SH-SY5Y (cell line): ENCODE measurements around the gene KCNK2.

Experiments used
- GATA2 ChIP-seq: IDR thresholded peaks from 2 replicates; pipeline ENCODE4 v1.6.1; 2011; ENCODE audit warnings: mild to moderate bottlenecking, low read depth, low read length
- GATA3 ChIP-seq: IDR thresholded peaks from 2 replicates; pipeline ENCODE4 v1.6.1; 2011; ENCODE audit warnings: low read depth, mild to moderate bottlenecking, low read length, moderate library complexity

The KCNK2 gene, protein sequence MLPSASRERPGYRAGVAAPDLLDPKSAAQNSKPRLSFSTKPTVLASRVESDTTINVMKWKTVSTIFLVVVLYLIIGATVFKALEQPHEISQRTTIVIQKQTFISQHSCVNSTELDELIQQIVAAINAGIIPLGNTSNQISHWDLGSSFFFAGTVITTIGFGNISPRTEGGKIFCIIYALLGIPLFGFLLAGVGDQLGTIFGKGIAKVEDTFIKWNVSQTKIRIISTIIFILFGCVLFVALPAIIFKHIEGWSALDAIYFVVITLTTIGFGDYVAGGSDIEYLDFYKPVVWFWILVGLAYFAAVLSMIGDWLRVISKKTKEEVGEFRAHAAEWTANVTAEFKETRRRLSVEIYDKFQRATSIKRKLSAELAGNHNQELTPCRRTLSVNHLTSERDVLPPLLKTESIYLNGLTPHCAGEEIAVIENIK

GRCh38 chr1:215082532-215083382 lies at the start of gene KCNK2:
Gene KCNK2 (plus strand): TSS chr1:215082737. CDS start chr1:215083386, 649 bp downstream.
- TF ChIP-seq GATA2 (no peak), GATA3 (no peak)

- TF ChIP-seq GATA3: no peak
- TF ChIP-seq GATA2: no peak
These were observed 49.5 kb upstream of the KCNK2 start for GRCh38 chr1:215032911-215033526.

GRCh38 chr1:215040190-215040589 lies 42.3 kb upstream of the KCNK2 start:
- TF ChIP-seq GATA3: no peak
- TF ChIP-seq GATA2: no peak

GRCh38 chr1:215043401-215043800 lies 39.1 kb upstream of the KCNK2 start:
- TF ChIP-seq GATA2 (no peak), GATA3 (no peak)

DNA sequence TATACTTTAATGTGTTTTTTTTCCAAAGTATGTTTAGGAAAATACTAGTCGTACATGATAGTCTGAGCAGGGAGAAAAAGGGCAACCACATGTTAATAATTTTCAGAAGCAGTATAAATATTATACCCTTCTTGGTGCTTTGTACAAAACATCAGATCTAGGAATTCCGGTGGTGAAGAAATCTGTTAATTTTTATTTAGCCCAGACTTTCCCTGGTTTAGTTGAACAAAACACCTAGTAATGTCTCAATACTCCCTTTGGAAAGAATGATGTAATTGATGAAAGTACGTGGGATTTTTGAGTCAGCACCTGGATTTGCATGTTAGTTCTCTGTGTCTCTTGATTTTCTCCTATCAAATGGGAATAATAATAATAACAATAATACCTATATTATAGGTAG lies 38.4 kb upstream of the KCNK2 start:
- TF ChIP-seq GATA2 (no peak), GATA3 (no peak)

- no peak for TF ChIP-seq GATA3
- TF ChIP-seq GATA2: no peak
These were observed 36.7 kb upstream of the KCNK2 start for GRCh38 chr1:215045698-215046308.

- TF ChIP-seq GATA2 (no peak), GATA3 (no peak)
These were observed 30.1 kb upstream of the KCNK2 start for GRCh38 chr1:215052256-215053015.

GRCh38 chr1:215054266-215054665 lies 28.3 kb upstream of the KCNK2 start:
- TF ChIP-seq GATA3 (no peak), GATA2 (no peak)

- no peak for TF ChIP-seq GATA2
- TF ChIP-seq GATA3: no peak
These were observed 27.1 kb upstream of the KCNK2 start for GRCh38 chr1:215055281-215055935.

DNA sequence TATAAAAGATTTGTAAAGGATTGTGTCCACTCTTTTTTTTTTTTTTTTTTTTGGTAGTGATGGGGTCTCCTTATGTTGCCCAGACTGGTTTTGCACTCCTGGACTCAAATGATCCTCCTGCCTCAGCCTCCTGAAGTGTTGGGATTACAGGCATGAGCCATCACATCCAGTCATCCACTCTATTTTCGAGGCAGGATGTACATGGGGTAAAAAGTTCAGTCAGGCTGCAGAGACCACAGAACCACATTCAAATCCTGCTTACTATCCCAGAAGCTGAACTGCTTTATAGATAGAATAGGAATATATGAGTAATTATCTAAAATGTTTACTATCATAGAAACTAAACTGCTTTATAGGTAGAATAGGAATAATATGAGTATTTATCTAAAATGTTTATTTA lies 26.0 kb upstream of the KCNK2 start:
- TF ChIP-seq GATA2 (no peak), GATA3 (no peak)

- TF ChIP-seq GATA3 (no peak), GATA2 (no peak)
These were observed 22.6 kb upstream of the KCNK2 start for GRCh38 chr1:215059947-215060346.

DNA sequence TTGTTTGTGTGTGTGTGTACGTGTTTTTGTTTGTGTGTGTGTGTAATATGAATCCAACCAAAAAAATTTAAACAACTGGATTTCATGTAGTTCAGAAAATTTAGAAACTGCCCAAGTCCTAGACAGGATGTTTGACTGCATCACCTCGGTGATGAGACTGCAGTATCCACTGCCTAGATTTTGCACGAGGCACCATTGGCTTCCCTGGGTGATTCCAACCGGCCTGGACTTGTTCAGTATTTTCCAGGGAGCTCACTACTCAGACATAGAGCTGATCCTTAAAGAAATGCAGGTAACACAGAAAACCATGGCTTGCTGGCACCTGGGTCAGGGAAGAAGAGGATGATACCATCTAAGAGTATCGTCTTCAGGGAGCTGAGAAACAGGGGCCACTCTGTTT lies 18.2 kb upstream of the KCNK2 start:
- TF ChIP-seq GATA2: no peak
- no peak for TF ChIP-seq GATA3

GRCh38 chr1:215071078-215071477 lies 11.5 kb upstream of the KCNK2 start:
- TF ChIP-seq GATA3 (no peak), GATA2 (no peak)
